Measurements from ENCODE around the gene YWHAG. TPM values are rescaled to one million over a fixed set of nuclear protein-coding genes. Genes with fewer than 3 reads are reported as not detected.

YWHAG gene
- total RNA-seq, 1 experiment from 2014 or later: 241 TPM

DNA sequence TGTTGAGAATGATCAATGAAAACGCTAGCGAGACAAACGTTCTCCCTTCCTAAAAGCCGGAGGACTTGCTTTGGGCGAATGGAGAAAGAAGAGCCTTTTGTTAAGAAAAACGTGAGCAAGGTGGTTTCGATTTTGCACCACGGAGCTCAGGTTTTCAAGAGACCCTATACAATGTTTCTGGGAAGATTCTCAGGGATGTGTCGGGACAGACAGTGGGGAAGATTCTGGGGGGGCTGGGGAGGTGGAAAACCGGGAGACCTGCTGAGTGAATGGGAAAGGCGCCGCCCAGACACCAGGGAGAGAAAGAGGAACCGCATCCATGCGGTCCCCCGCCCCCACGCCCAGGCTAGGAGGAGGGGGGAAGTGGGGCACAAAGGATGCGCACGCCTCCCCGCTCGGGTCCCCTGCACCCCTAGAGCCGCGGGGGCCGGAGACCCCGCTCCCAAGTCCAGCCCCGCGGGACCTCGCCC lies 745 bp downstream of the YWHAG start:
- Histone ChIP-seq H4K8ac (replicated peaks; ENCODE audit: insufficient read length, low read depth, low read length) (no peak overlapping the region), H3K4me2 (ENCODE audit: insufficient read depth, insufficient read length, low read length) (peak overlapping the region; percentile 74), H2BK120ac (ENCODE audit: low read depth, low read length, poor library complexity, severe bottlenecking) (no peak overlapping the region), H3K23me2 (ENCODE audit: insufficient read length, low read depth, low read length, poor library complexity, severe bottlenecking) (peaks cover 8% of the 10 kb centered on the region), H3K56ac (ENCODE audit: insufficient read length, low read depth, low read length) (no peak overlapping the region), H3K14ac (ENCODE audit: insufficient read depth, low read length) (peak overlapping the region; percentile 89), H2AK5ac (ENCODE audit: insufficient read length, low read length) (no peak overlapping the region), H2BK12ac (ENCODE audit: insufficient read length, low read depth, low read length) (no peak overlapping the region), H3K79me1 (ENCODE audit: insufficient read depth, low read depth, low read length, poor library complexity, severe bottlenecking) (no peaks in the 10 kb centered on the region), H2BK20ac (ENCODE audit: low read depth, low read length, poor library complexity, severe bottlenecking) (no peak overlapping the region), H3K4me1 (ENCODE audit: insufficient read depth, low read length) (peaks cover 5% of the 10 kb centered on the region; the same call in 1 of the 2 replicates), H2BK15ac (ENCODE audit: low read depth, low read length) (no peak overlapping the region), H3T11ph (ENCODE audit: low read length) (no peak overlapping the region), H3K9me3 (ENCODE audit: control insufficient read depth, low read depth, low read length) (no peaks in the 10 kb centered on the region), H3K27me3 (ENCODE audit: insufficient read depth, low read length) (no peaks in the 10 kb centered on the region), H3K9ac (ENCODE audit: extremely low read depth, insufficient read length, low read length) (peak overlapping the region; percentile 80), H3K18ac (ENCODE audit: insufficient read length, low read depth, low read length) (peak overlapping the region; percentile 34), H2AFZ (ENCODE audit: low read length) (no peak overlapping the region), H4K20me1 (ENCODE audit: control insufficient read depth, insufficient read depth, insufficient read length) (no peaks in the 10 kb centered on the region), H3K4ac (ENCODE audit: low read depth, low read length) (no peak overlapping the region), H4K5ac (ENCODE audit: insufficient read length, low read depth, low read length) (no peak overlapping the region), H4K91ac (ENCODE audit: insufficient read length, low read depth, low read length) (peak overlapping the region; percentile 88), H3K79me2 (ENCODE audit: insufficient read depth, low read length) (peaks cover 49% of the 10 kb centered on the region), H2BK5ac (ENCODE audit: insufficient read length, low read length) (no peak overlapping the region), H3K23ac (ENCODE audit: insufficient read length, low read depth, low read length) (no peak overlapping the region), H3K27ac (ENCODE audit: insufficient read length, low read depth, low read length) (no peak overlapping the region)
- no CpG with 5 or more reads among the region's 27 CpGs for WGBS (ENCODE audit: extremely low coverage, insufficient read length, low lambda C conversion rate)
- Mint-ChIP-seq H3K36me3 (ENCODE audit: insufficient read depth in 1 of 3, low read depth in 3 of 3) (peaks cover 38 to 47% (median 46%) of the 10 kb centered on the region in 3 experiments), H3K4me1 (peaks cover 32 to 38% of the 10 kb centered on the region in 2 experiments), H3K4me3 (peak overlapping the region; percentile 94 to 95), H3K27me3 (ENCODE audit: low read depth) (no peaks in the 10 kb centered on the region), H3K27ac (peak overlapping the region; percentile 90 to 95 (median 95); a peak in 6 of 7 replicates), H3K9me3 (peaks cover 0 to 4% of the 10 kb centered on the region in 2 experiments; a peak in 2 of 5 replicates)
- DNase-seq: no peak
- TF ChIP-seq, protein P1, sequence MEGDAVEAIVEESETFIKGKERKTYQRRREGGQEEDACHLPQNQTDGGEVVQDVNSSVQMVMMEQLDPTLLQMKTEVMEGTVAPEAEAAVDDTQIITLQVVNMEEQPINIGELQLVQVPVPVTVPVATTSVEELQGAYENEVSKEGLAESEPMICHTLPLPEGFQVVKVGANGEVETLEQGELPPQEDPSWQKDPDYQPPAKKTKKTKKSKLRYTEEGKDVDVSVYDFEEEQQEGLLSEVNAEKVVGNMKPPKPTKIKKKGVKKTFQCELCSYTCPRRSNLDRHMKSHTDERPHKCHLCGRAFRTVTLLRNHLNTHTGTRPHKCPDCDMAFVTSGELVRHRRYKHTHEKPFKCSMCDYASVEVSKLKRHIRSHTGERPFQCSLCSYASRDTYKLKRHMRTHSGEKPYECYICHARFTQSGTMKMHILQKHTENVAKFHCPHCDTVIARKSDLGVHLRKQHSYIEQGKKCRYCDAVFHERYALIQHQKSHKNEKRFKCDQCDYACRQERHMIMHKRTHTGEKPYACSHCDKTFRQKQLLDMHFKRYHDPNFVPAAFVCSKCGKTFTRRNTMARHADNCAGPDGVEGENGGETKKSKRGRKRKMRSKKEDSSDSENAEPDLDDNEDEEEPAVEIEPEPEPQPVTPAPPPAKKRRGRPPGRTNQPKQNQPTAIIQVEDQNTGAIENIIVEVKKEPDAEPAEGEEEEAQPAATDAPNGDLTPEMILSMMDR (conservative IDR thresholded peaks at IDR 0.05): no peak
